HUES48 (cell line): ENCODE results near the gene LMOD1.
A peak's percentile ranks its signal among the peaks of the same experiment; 100 is the strongest.

Experiments used
- H3K27ac ChIP-seq: one replicate; pipeline ENCODE4 v1.7.0; 2013; ENCODE audit warnings: low read depth, low read length, inconsistent platforms
- H3K27me3 ChIP-seq: 2 replicates; pipeline ENCODE4 v1.6.1; 2013; ENCODE audit warnings: mild to moderate bottlenecking, low read length; ENCODE audit not compliant: control insufficient read depth, insufficient read depth
- H3K36me3 ChIP-seq: 2 replicates; pipeline ENCODE4 v1.6.1; 2013; ENCODE audit warnings: low read length; ENCODE audit not compliant: control insufficient read depth, insufficient read depth
- H3K4me1 ChIP-seq: 2 replicates; pipeline ENCODE4 v1.6.1; 2013; ENCODE audit warnings: mild to moderate bottlenecking, low read length; ENCODE audit not compliant: control insufficient read depth, insufficient read depth
- H3K4me3 ChIP-seq: 2 replicates; pipeline ENCODE4 v1.5.1; 2013; ENCODE audit warnings: mild to moderate bottlenecking, low read depth, low read length
- H3K9ac ChIP-seq: 2 replicates; pipeline ENCODE4 v1.6.1; 2013; ENCODE audit warnings: mild to moderate bottlenecking, low read depth, low read length, moderate library complexity
- H3K9me3 ChIP-seq: 2 replicates; pipeline ENCODE4 v1.6.1; 2013; ENCODE audit warnings: low read length; ENCODE audit not compliant: control insufficient read depth, insufficient read depth

LMOD1 gene

GRCh38 chr1:201898992-201899391 is 47.4 kb downstream of the LMOD1 start:
- H3K27me3 ChIP-seq = no peaks in the 10 kb centered on the region
- H3K4me3 ChIP-seq = no peak overlapping the region
- no peak overlapping the region for H3K9ac ChIP-seq
- no peaks in the 10 kb centered on the region for H3K36me3 ChIP-seq
- H3K4me1 ChIP-seq = peaks cover 9% of the 10 kb centered on the region; the same call in 1 of the 2 replicates
- H3K9me3 ChIP-seq = no peaks in the 10 kb centered on the region
- no peak overlapping the region for H3K27ac ChIP-seq

- no peaks in the 10 kb centered on the region for H3K27me3 ChIP-seq
- peaks cover 12% of the 10 kb centered on the region; the same call in 1 of the 2 replicates for H3K4me1 ChIP-seq
- no peak overlapping the region for H3K27ac ChIP-seq
- H3K4me3 ChIP-seq = no peak overlapping the region
- H3K9me3 ChIP-seq = no peaks in the 10 kb centered on the region
- H3K36me3 ChIP-seq = no peaks in the 10 kb centered on the region
- H3K9ac ChIP-seq = no peak overlapping the region
These were observed 48.0 kb downstream of the LMOD1 start for GRCh38 chr1:201898240-201898894.

- H3K9ac ChIP-seq = no peak overlapping the region
- peaks cover 12% of the 10 kb centered on the region; the same call in 1 of the 2 replicates for H3K4me1 ChIP-seq
- no peak overlapping the region for H3K4me3 ChIP-seq
- H3K27ac ChIP-seq = no peak overlapping the region
- H3K36me3 ChIP-seq = no peaks in the 10 kb centered on the region
- no peaks in the 10 kb centered on the region for H3K9me3 ChIP-seq
- H3K27me3 ChIP-seq = no peaks in the 10 kb centered on the region
These were observed 49.4 kb downstream of the LMOD1 start for GRCh38 chr1:201896951-201897391.

GRCh38 chr1:201895913-201896807 is 50.2 kb downstream of the LMOD1 start:
- Histone ChIP-seq H3K9me3 (no peaks in the 10 kb centered on the region), H3K4me1 (peaks cover 12% of the 10 kb centered on the region; the same call in 1 of the 2 replicates), H3K9ac (no peak overlapping the region), H3K36me3 (no peaks in the 10 kb centered on the region), H3K27me3 (no peaks in the 10 kb centered on the region), H3K4me3 (no peak overlapping the region), H3K27ac (no peak overlapping the region)

- no peaks in the 10 kb centered on the region; the same call in 1 of the 2 replicates for H3K27me3 ChIP-seq
- H3K27ac ChIP-seq = no peak overlapping the region
- no peaks in the 10 kb centered on the region for H3K36me3 ChIP-seq
- H3K9ac ChIP-seq = no peak overlapping the region
- no peaks in the 10 kb centered on the region for H3K9me3 ChIP-seq
- H3K4me3 ChIP-seq = no peak overlapping the region
- H3K4me1 ChIP-seq = peaks cover 12% of the 10 kb centered on the region; the same call in 1 of the 2 replicates
These were observed 51.2 kb downstream of the LMOD1 start for GRCh38 chr1:201895120-201895665.

- peaks cover 4% of the 10 kb centered on the region; the same call in 1 of the 2 replicates for H3K27me3 ChIP-seq
- no peak overlapping the region for H3K9ac ChIP-seq
- peak overlapping the region; percentile 56 for H3K27ac ChIP-seq
- H3K36me3 ChIP-seq = no peaks in the 10 kb centered on the region
- H3K4me3 ChIP-seq = no peak overlapping the region
- H3K4me1 ChIP-seq = peaks cover 12% of the 10 kb centered on the region; the same call in 1 of the 2 replicates
- H3K9me3 ChIP-seq = no peaks in the 10 kb centered on the region
These were observed 51.8 kb downstream of the LMOD1 start for GRCh38 chr1:201894343-201895119.

GRCh38 chr1:201893431-201893830 is 52.9 kb downstream of the LMOD1 start:
- H3K4me1 ChIP-seq = peaks cover 12% of the 10 kb centered on the region; the same call in 1 of the 2 replicates
- H3K4me3 ChIP-seq = no peak overlapping the region
- H3K27ac ChIP-seq = no peak overlapping the region
- no peak overlapping the region for H3K9ac ChIP-seq
- H3K36me3 ChIP-seq = no peaks in the 10 kb centered on the region
- H3K27me3 ChIP-seq = peaks cover 8% of the 10 kb centered on the region; the same call in 1 of the 2 replicates
- H3K9me3 ChIP-seq = no peaks in the 10 kb centered on the region

- no peak overlapping the region for H3K9ac ChIP-seq
- H3K9me3 ChIP-seq = no peaks in the 10 kb centered on the region
These were observed 54.1 kb downstream of the LMOD1 start for GRCh38 chr1:201892211-201892610.

GRCh38 chr1:201891451-201892045 is 54.8 kb downstream of the LMOD1 start:
- H3K9me3 ChIP-seq = no peaks in the 10 kb centered on the region
- no peak overlapping the region for H3K27ac ChIP-seq
- H3K36me3 ChIP-seq = no peaks in the 10 kb centered on the region
- peaks cover 12% of the 10 kb centered on the region; the same call in 1 of the 2 replicates for H3K4me1 ChIP-seq
- H3K27me3 ChIP-seq = peaks cover 11% of the 10 kb centered on the region; the same call in 1 of the 2 replicates
- no peak overlapping the region for H3K9ac ChIP-seq
- no peak overlapping the region for H3K4me3 ChIP-seq

More at GRCh38 chr1:201892211-201892610, 54.1 kb downstream of the LMOD1 start:
- no peak overlapping the region for H3K4me3 ChIP-seq
- peaks cover 12% of the 10 kb centered on the region; the same call in 1 of the 2 replicates for H3K4me1 ChIP-seq
- H3K36me3 ChIP-seq = no peaks in the 10 kb centered on the region
- no peak overlapping the region for H3K27ac ChIP-seq
- peaks cover 8% of the 10 kb centered on the region; the same call in 1 of the 2 replicates for H3K27me3 ChIP-seq
